Loucy (cell line): Measurements from ENCODE around the gene CPED1.

Source experiments
- H2AFZ ChIP-seq: fragments of 200-600 bp; sonication (generic); 2 replicates; pipeline ENCODE4 v1.6.0; 2016; ENCODE audit warnings: antibody characterized with exemption, mild to moderate bottlenecking, low read length, moderate library complexity
- H3F3A ChIP-seq: fragments of 200-600 bp; 2 replicates; pipeline ENCODE4 v1.6.0; 2016; ENCODE audit warnings: antibody characterized with exemption, low read depth, mild to moderate bottlenecking
- H3K27me3 ChIP-seq: fragments of 200-600 bp; sonication (generic); 2 replicates; pipeline ENCODE4 v1.6.1; 2014; ENCODE audit warnings: low read length, mild to moderate bottlenecking; ENCODE audit not compliant: insufficient read depth, poor library complexity, severe bottlenecking
- H3K36me3 ChIP-seq: fragments of 200-600 bp; sonication (generic); 2 replicates; pipeline ENCODE4 v1.6.1; 2016; ENCODE audit warnings: low read length; ENCODE audit not compliant: insufficient read depth
- H3K4me1 ChIP-seq: fragments of 200-600 bp; sonication (generic); 2 replicates; pipeline ENCODE4 v1.5.1; 2014; ENCODE audit warnings: low read length, mild to moderate bottlenecking; ENCODE audit not compliant: insufficient read depth, poor library complexity, severe bottlenecking
- H3K4me2 ChIP-seq: fragments of 200-600 bp; sonication (generic); 2 replicates; pipeline ENCODE4 v1.6.0; 2014; ENCODE audit warnings: antibody characterized with exemption, low read length, low read depth, mild to moderate bottlenecking; ENCODE audit not compliant: poor library complexity, severe bottlenecking
- H3K4me3 ChIP-seq: fragments of 200-600 bp; sonication (generic); 2 replicates; pipeline ENCODE4 v1.5.1; 2014; ENCODE audit warnings: low read length, mild to moderate bottlenecking, mixed read lengths; ENCODE audit not compliant: poor library complexity, severe bottlenecking
- H3K79me2 ChIP-seq: fragments of 200-600 bp; sonication (generic); 2 replicates; pipeline ENCODE4 v1.6.1; 2014; ENCODE audit warnings: low read length; ENCODE audit not compliant: insufficient read depth
- H3K9ac ChIP-seq: fragments of 200-600 bp; sonication (generic); 2 replicates; pipeline ENCODE4 v1.6.0; 2014; ENCODE audit warnings: mild to moderate bottlenecking, low read depth, low read length, moderate library complexity; ENCODE audit not compliant: poor library complexity, severe bottlenecking
- H3K9me2 ChIP-seq: fragments of 200-600 bp; sonication (generic); replicated peaks from 2 replicates; pipeline ENCODE4 v1.6.1; 2016; ENCODE audit warnings: low read depth, low read length, mixed read lengths
- H3K9me3 ChIP-seq: fragments of 200-600 bp; sonication (generic); 2 replicates; pipeline ENCODE4 v1.6.1; 2014; ENCODE audit warnings: mild to moderate bottlenecking, antibody characterized with exemption, low read length, low read depth; ENCODE audit not compliant: insufficient read depth
- H4K20me1 ChIP-seq: fragments of 200-600 bp; sonication (generic); 2 replicates; pipeline ENCODE4 v1.6.0; 2014; ENCODE audit warnings: antibody characterized with exemption, low read length, mild to moderate bottlenecking; ENCODE audit not compliant: insufficient read depth, poor library complexity, severe bottlenecking
- EZH2phosphoT487 ChIP-seq: fragments of 200-600 bp; IDR thresholded peaks from 2 replicates; pipeline ENCODE4 v1.6.1; 2018; ENCODE audit warnings: antibody characterized with exemption, mild to moderate bottlenecking, moderate library complexity, borderline replicate concordance
- TF ChIP-seq, protein P1 (sequence below): fragments of 200-600 bp; sonication (generic); conservative IDR thresholded peaks from 2 replicates; pipeline ENCODE4 v1.5.1; 2014; ENCODE audit warnings: mild to moderate bottlenecking, antibody characterized with exemption, low read length

Gene CPED1

DNA sequence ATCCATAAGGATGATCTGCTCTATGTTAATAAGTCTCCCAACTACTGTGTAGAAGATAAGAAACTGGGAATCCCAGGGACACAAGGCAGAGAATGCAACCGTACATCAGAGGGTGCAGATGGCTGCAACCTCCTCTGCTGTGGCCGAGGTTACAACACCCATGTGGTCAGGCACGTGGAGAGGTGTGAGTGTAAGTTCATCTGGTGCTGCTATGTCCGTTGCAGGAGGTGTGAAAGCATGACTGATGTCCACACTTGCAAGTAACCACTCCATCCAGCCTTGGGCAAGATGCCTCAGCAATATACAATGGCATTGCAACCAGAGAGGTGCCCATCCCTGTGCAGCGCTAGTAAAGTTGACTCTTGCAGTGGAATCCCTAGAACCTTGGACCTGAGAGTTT is 350.6 kb downstream of the CPED1 start:
- Histone ChIP-seq H3K4me1 (no peaks in the 10 kb centered on the region), H3K27me3 (no peaks in the 10 kb centered on the region), H3F3A (no peaks in the 10 kb centered on the region), H4K20me1 (no peaks in the 10 kb centered on the region), H3K9me2 (no peaks in the 10 kb centered on the region), H2AFZ (no peak overlapping the region), H3K79me2 (no peaks in the 10 kb centered on the region), H3K4me2 (no peak overlapping the region), H3K9me3 (no peaks in the 10 kb centered on the region), H3K9ac (no peak overlapping the region), H3K36me3 (no peaks in the 10 kb centered on the region), H3K4me3 (no peak overlapping the region)
- TF ChIP-seq, protein P1, sequence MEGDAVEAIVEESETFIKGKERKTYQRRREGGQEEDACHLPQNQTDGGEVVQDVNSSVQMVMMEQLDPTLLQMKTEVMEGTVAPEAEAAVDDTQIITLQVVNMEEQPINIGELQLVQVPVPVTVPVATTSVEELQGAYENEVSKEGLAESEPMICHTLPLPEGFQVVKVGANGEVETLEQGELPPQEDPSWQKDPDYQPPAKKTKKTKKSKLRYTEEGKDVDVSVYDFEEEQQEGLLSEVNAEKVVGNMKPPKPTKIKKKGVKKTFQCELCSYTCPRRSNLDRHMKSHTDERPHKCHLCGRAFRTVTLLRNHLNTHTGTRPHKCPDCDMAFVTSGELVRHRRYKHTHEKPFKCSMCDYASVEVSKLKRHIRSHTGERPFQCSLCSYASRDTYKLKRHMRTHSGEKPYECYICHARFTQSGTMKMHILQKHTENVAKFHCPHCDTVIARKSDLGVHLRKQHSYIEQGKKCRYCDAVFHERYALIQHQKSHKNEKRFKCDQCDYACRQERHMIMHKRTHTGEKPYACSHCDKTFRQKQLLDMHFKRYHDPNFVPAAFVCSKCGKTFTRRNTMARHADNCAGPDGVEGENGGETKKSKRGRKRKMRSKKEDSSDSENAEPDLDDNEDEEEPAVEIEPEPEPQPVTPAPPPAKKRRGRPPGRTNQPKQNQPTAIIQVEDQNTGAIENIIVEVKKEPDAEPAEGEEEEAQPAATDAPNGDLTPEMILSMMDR, result no peak
- no peak for TF ChIP-seq EZH2phosphoT487

DNA sequence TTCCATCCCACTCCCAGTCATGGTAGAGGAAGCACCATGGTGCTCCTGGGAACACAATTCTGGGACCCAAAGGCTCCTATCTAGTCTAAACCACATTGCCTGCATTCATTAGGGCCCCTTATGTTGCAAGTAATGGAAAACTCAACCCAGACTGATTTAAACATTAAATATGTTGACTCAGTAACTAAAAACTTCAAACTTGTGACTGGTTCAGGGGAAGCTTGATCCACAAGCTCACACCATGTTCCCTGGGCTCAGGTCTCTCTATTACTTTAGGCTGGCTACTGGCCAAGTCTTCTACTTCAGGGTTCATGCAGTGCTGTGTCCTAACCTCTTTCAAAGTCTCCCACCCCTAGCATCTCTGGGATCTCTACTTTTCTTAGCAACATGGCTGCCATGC is 353.4 kb downstream of the CPED1 start:
- H3K9me2 ChIP-seq, result no peaks in the 10 kb centered on the region
- no peak overlapping the region for H2AFZ ChIP-seq
- H3K4me1 ChIP-seq, result no peaks in the 10 kb centered on the region
- TF ChIP-seq, protein P1, result no peak
- no peak for TF ChIP-seq EZH2phosphoT487
- H3F3A ChIP-seq, result no peaks in the 10 kb centered on the region
- peaks cover under 1% of the 10 kb centered on the region; the same call in 1 of the 2 replicates for H3K36me3 ChIP-seq
- no peak overlapping the region for H3K4me2 ChIP-seq
- no peaks in the 10 kb centered on the region for H3K9me3 ChIP-seq
- H3K79me2 ChIP-seq, result no peaks in the 10 kb centered on the region
- no peak overlapping the region for H3K4me3 ChIP-seq
- no peaks in the 10 kb centered on the region for H4K20me1 ChIP-seq
- H3K9ac ChIP-seq, result no peak overlapping the region
- H3K27me3 ChIP-seq, result no peaks in the 10 kb centered on the region

DNA sequence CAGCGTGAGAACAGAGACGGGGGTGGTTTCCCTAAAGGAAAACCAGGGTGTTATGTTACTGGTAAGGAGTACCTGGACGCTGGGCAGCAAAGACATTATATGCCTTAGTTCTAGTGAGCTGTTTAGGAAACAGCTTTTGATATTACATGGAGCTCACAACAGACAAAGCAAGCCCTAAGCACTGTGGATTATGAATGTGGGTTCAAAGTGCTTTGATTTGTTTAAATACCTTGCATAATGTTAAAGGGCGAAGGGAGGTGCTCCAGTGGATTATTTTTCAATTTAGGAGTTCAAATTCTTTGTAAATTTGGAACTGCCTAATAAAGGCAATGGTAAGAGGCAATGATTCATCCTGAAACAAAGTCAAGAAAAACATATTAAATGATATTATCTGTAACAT is 354.1 kb downstream of the CPED1 start:
- no peaks in the 10 kb centered on the region for H3K9me3 ChIP-seq
- H3K4me1 ChIP-seq, result no peaks in the 10 kb centered on the region
- no peak for TF ChIP-seq EZH2phosphoT487
- H3K36me3 ChIP-seq, result peaks cover 5% of the 10 kb centered on the region; the same call in 1 of the 2 replicates
- H3K9me2 ChIP-seq, result no peaks in the 10 kb centered on the region
- no peaks in the 10 kb centered on the region for H3F3A ChIP-seq
- no peaks in the 10 kb centered on the region for H3K79me2 ChIP-seq
- no peak overlapping the region for H3K4me3 ChIP-seq
- H3K4me2 ChIP-seq, result no peak overlapping the region
- no peaks in the 10 kb centered on the region for H3K27me3 ChIP-seq
- H2AFZ ChIP-seq, result no peak overlapping the region
- no peak overlapping the region for H3K9ac ChIP-seq
- no peaks in the 10 kb centered on the region for H4K20me1 ChIP-seq

DNA sequence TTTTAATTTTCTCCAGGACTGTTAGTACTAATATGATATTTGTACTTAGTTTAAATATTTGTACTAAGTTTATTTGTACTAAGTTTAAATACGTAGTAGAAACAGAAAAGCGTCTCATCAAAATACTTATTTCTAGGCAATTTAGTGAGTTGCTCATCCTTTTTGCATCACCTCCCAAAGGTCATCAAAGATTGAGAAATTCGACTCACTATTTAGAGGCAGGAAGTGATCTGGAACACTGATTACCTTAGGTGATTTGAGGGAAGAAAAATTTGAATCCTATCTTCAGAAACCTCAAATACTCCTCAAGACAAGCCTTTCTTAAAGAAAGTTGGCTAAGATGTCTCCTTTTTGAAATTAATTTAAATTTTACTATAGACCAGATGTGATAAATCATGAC is 354.8 kb downstream of the CPED1 start:
- H3K79me2 ChIP-seq, result no peaks in the 10 kb centered on the region
- peaks cover 5% of the 10 kb centered on the region; the same call in 1 of the 2 replicates for H3K36me3 ChIP-seq
- H3K9me3 ChIP-seq, result no peaks in the 10 kb centered on the region
- no peak overlapping the region for H3K4me3 ChIP-seq
- H3K9me2 ChIP-seq, result no peaks in the 10 kb centered on the region
- H2AFZ ChIP-seq, result no peak overlapping the region
- H3K4me2 ChIP-seq, result no peak overlapping the region
- H4K20me1 ChIP-seq, result no peaks in the 10 kb centered on the region
- TF ChIP-seq, protein P1, result no peak
- no peak for TF ChIP-seq EZH2phosphoT487
- H3K27me3 ChIP-seq, result no peaks in the 10 kb centered on the region
- no peak overlapping the region for H3K9ac ChIP-seq
- no peaks in the 10 kb centered on the region for H3K4me1 ChIP-seq
- no peaks in the 10 kb centered on the region for H3F3A ChIP-seq
